Measurements from ENCODE around the gene HBE1. TPM values are rescaled to one million over a fixed set of nuclear protein-coding genes. Genes with fewer than 3 reads are reported as not detected.

Gene HBE1
- total and polyA plus RNA-seq, 2 of the 8 experiments (the other 6 are each of a cell fraction or from before 2014, with no cell fraction given), result 0.39 TPM; not detected in 1

DNA sequence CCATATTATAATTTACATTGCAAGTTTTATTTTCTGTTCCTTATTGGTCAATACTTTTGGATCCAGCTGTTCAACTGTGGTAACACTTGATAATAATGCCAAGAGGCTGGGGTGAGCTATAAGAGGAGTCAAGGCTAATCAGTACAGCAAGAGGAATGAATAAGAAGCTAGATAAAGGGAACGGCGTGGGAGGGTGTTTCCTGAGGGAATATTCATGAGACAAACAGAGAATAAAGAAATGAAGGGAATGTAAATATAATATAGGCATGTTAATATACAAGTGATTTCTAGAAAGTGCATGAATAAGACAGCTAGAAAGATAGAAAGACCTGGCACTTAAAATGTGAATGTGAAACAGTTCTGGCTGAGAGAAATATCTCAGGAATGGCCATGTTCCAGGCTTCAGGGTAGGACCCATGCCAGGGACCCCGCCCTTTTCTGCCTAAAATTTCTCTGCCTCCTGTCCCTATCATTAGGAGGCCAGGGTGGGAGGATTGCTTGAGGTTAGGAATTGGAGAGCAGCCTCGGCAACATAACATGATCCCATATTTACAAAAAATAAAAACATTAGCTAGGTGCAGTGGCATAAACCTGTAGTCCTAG is 28.1 kb upstream of the HBE1 start:
- FAIRE-seq, result no peak
- 98% methylated on average over 4 of the region's 4 CpGs; no CpG with 5 or more reads in 1 of the 2 experiments for WGBS, 2 experiments (ENCODE audit: extremely low coverage in 1 of 2, insufficient coverage in 1 of 2, insufficient read length in 1 of 2, insufficient replicate concordance in 2 of 2, low coverage in 1 of 2, low lambda C conversion rate in 2 of 2, missing lambda C conversion rate in 1 of 2)

More for the DNA sequence above, 28.1 kb upstream of the HBE1 start:
- Histone ChIP-seq H3K4me1 (replicated peaks in 1 of 4; ENCODE audit: control insufficient read depth in 3 of 4, insufficient read depth in 4 of 4, low read length in 3 of 4) (no peaks in the 10 kb centered on the region), H4K8ac (ENCODE audit: extremely low read depth, insufficient read depth, low read length) (no peak overlapping the region), H2AK5ac (ENCODE audit: low read depth, low read length) (no peak overlapping the region), H2BK120ac (replicated peaks; ENCODE audit: low read depth, low read length) (no peak overlapping the region), H3K36me3 (ENCODE audit: control insufficient read depth in 2 of 4, insufficient read depth in 4 of 4, low read length in 3 of 4) (no peaks in the 10 kb centered on the region), H3K27ac (ENCODE audit: low read depth, low read length) (no peak overlapping the region), H3K4ac (replicated peaks; ENCODE audit: insufficient read length, low read depth, low read length) (no peak overlapping the region), H3K9ac (replicated peaks in 1 of 4; ENCODE audit: extremely low read depth in 1 of 4, low read depth in 3 of 4, low read length in 3 of 4) (no peak overlapping the region), H3K56ac (replicated peaks; ENCODE audit: insufficient read length, low read depth, low read length) (no peak overlapping the region), H3K23ac (ENCODE audit: insufficient read length) (no peak overlapping the region), H3K18ac (ENCODE audit: extremely low read depth, low read length) (no peak overlapping the region), H2BK5ac (ENCODE audit: low read depth, low read length) (no peak overlapping the region), H3K79me2 (ENCODE audit: control insufficient read depth in 1 of 2, insufficient read depth in 2 of 2, low read length in 2 of 2) (no peaks in the 10 kb centered on the region), H4K20me1 (replicated peaks in 1 of 2; ENCODE audit: control insufficient read depth in 1 of 2, insufficient read depth in 2 of 2, low read length in 2 of 2) (no peaks in the 10 kb centered on the region), H2AFZ (ENCODE audit: low read length) (no peak overlapping the region), H3K79me1 (ENCODE audit: low read depth, low read length) (no peaks in the 10 kb centered on the region), H3K9me3 (ENCODE audit: insufficient read depth in 2 of 2, low read depth in 1 of 2, low read length in 1 of 2) (no peaks in the 10 kb centered on the region; a peak in 1 of 4 replicates), H3K23me2 (ENCODE audit: low read depth, low read length) (no peaks in the 10 kb centered on the region), H4K91ac (replicated peaks; ENCODE audit: insufficient read length, low read length) (no peak overlapping the region), H2BK12ac (ENCODE audit: low read depth, low read length) (no peak overlapping the region), H3K14ac (ENCODE audit: insufficient read length) (no peak overlapping the region), H4K5ac (ENCODE audit: insufficient read length, low read depth, low read length) (no peak overlapping the region), H3K27me3 (replicated peaks in 1 of 4; ENCODE audit: control insufficient read depth in 3 of 4, extremely low read depth in 1 of 4, insufficient read depth in 3 of 4, low read length in 3 of 4) (no peaks in the 10 kb centered on the region), H3K4me2 (ENCODE audit: insufficient read depth in 1 of 2, low read depth in 2 of 2, low read length in 2 of 2) (no peak overlapping the region), H3K4me3 (ENCODE audit: extremely low read depth in 1 of 4, insufficient read depth in 2 of 4, low read depth in 3 of 4, low read length in 4 of 4) (no peak overlapping the region), H2BK15ac (ENCODE audit: low read length) (no peak overlapping the region), H2BK20ac (ENCODE audit: low read length) (no peak overlapping the region)
- POLR2A ChIA-PET (ENCODE audit: partially characterized antibody), result no interaction called here
- CTCF ChIA-PET (ENCODE audit: partially characterized antibody), result interaction anchor here (0.7 to 2.5 kb wide), 7 partner anchors 29 to 1111 kb away, joined by 3 to 9 read pairs (median 3); no protein-coding TSS in a partner anchor
- TF ChIP-seq JUND (IDR thresholded peaks at IDR 0.05; ENCODE audit: low read length) (no peak), RAD21 (IDR thresholded peaks at IDR 0.05 in 1 of 2, conservative IDR thresholded peaks at IDR 0.05 in 1 of 2; ENCODE audit: low read depth in 2 of 2, low read length in 2 of 2) (no peak), KDM5A (IDR thresholded peaks at IDR 0.05; ENCODE audit: low read length) (no peak), TBP (IDR thresholded peaks at IDR 0.05; ENCODE audit: low read depth, low read length) (no peak), MAFK (IDR thresholded peaks at IDR 0.05; ENCODE audit: low read depth, low read length) (no peak), TAF7 (optimal IDR thresholded peaks at IDR 0.05; ENCODE audit: borderline replicate concordance, low read depth, low read length) (no peak), RXRA (IDR thresholded peaks at IDR 0.05; ENCODE audit: insufficient read depth, low read depth, low read length) (no peak), POLR2AphosphoS5 (IDR thresholded peaks at IDR 0.05; ENCODE audit: low read depth, low read length) (no peak)
- TF ChIP-seq, protein P1, sequence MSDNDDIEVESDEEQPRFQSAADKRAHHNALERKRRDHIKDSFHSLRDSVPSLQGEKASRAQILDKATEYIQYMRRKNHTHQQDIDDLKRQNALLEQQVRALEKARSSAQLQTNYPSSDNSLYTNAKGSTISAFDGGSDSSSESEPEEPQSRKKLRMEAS (IDR thresholded peaks at IDR 0.05), result no peak
- no peak for DNase-seq (ENCODE audit: low read depth in 1 of 2, low spot score in 2 of 2)

Data from H1 (cell line).